HS-27A (cell line): Measurements from ENCODE around the gene MXI1.

Source experiments
- DNase-seq: peaks from one replicate; pipeline ENCODE4 v3.0.0-alpha.2; 2012; ENCODE audit warnings: low read depth, missing footprints

MXI1 gene

GRCh38 chr10:110216240-110216639, 8.8 kb downstream of the MXI1 start:
- DNase-seq, result no peak

GRCh38 chr10:110216942-110217661, 9.7 kb downstream of the MXI1 start:
- DNase-seq, result no peak

GRCh38 chr10:110217662-110218008, 10.2 kb downstream of the MXI1 start:
- DNase-seq, result no peak

GRCh38 chr10:110218632-110219031, 11.2 kb downstream of the MXI1 start:
- DNase-seq, result no peak

GRCh38 chr10:110219884-110220283, 12.5 kb downstream of the MXI1 start:
- DNase-seq, result no peak

GRCh38 chr10:110220398-110220797, 13.0 kb downstream of the MXI1 start:
- no peak for DNase-seq

GRCh38 chr10:110221044-110221720, 13.8 kb downstream of the MXI1 start:
- DNase-seq, result no peak

GRCh38 chr10:110221721-110222261, 14.4 kb downstream of the MXI1 start:
- DNase-seq, result peak; percentile 63

- no peak for DNase-seq
These were observed 15.4 kb downstream of the MXI1 start for GRCh38 chr10:110222641-110223297.

GRCh38 chr10:110223298-110223925, 16.0 kb downstream of the MXI1 start:
- no peak for DNase-seq

- DNase-seq, result no peak
These were observed 17.6 kb downstream of the MXI1 start for GRCh38 chr10:110224992-110225391.

GRCh38 chr10:110225441-110225755, 18.0 kb downstream of the MXI1 start:
- DNase-seq, result no peak

- DNase-seq, result peak; percentile 66
These were observed 18.5 kb downstream of the MXI1 start for GRCh38 chr10:110225756-110226542.

- no peak for DNase-seq
These were observed 19.1 kb downstream of the MXI1 start for GRCh38 chr10:110226543-110226925.

- no peak for DNase-seq
These were observed 19.7 kb downstream of the MXI1 start for GRCh38 chr10:110226926-110227641.

GRCh38 chr10:110228066-110228465, 20.7 kb downstream of the MXI1 start:
- no peak for DNase-seq

- DNase-seq, result no peak
These were observed 21.8 kb downstream of the MXI1 start for GRCh38 chr10:110229155-110229554.

GRCh38 chr10:110233846-110234245, 26.4 kb downstream of the MXI1 start:
- no peak for DNase-seq

GRCh38 chr10:110237894-110238480, 30.6 kb downstream of the MXI1 start:
- no peak for DNase-seq

- no peak for DNase-seq
These were observed 32.5 kb downstream of the MXI1 start for GRCh38 chr10:110239892-110240291.

- no peak for DNase-seq
These were observed 34.0 kb downstream of the MXI1 start for GRCh38 chr10:110241407-110241806.
